HEK293 (cell line): ENCODE results near the gene KLHDC9.

Source experiments
- CTCF ChIA-PET: fragments of 350-600 bp; formaldehyde crosslinking; extraction: SDS; loops from one replicate; lab custom pipeline; 2021; ENCODE audit warnings: antibody characterized with exemption; lab: Yijun Ruan, JAX
- POLR2A ChIA-PET: fragments of 300-600 bp; formaldehyde crosslinking; extraction: SDS; loops from one replicate; lab custom pipeline; 2020; ENCODE audit warnings: antibody characterized with exemption, inconsistent platforms; lab: Yijun Ruan, JAX
- H3K27ac ChIP-seq: fragments of 200-500 bp; sonication (Bioruptor generic); 2 replicates; pipeline ENCODE4 v1.5.1; 2014; ENCODE audit warnings: low read depth, low read length, control low read depth, inconsistent platforms; ENCODE audit errors: extremely low read depth
- H3K36me3 ChIP-seq, 2 experiments: fragments of 200-500 bp in 1 of 2; sonication (Bioruptor generic) in 1 of 2; 1 replicate in 1 of 2; 2 replicates in 1 of 2; pipeline ENCODE4 v1.5.1; 2014 to 2017; ENCODE audit warnings: inconsistent platforms in 2 of 2, low read length in 2 of 2; ENCODE audit not compliant: control insufficient read depth in 2 of 2, insufficient read depth in 1 of 2
- H3K4me1 ChIP-seq: fragments of 200-500 bp; sonication (Bioruptor generic); 2 replicates; pipeline ENCODE4 v1.5.1; 2014; ENCODE audit warnings: mild to moderate bottlenecking, low read length, inconsistent platforms; ENCODE audit not compliant: control insufficient read depth, insufficient read depth
- H3K4me3 ChIP-seq: 2 replicates; pipeline ENCODE4 v1.5.1; 2011; ENCODE audit warnings: low read depth, mild to moderate bottlenecking, control low read depth, low read length, moderate library complexity
- H3K9me3 ChIP-seq: fragments of 200-500 bp; sonication (Bioruptor generic); 2 replicates; pipeline ENCODE4 v1.5.1; 2014; ENCODE audit warnings: low read depth, low read length, inconsistent platforms; ENCODE audit not compliant: control insufficient read depth, insufficient read depth
- MZF1 ChIP-seq: fragments of 450-650 bp; formaldehyde crosslinking; IDR thresholded peaks from 2 replicates; pipeline ENCODE4 v1.5.1; 2017; ENCODE audit warnings: missing biosample characterization, missing genetic modification characterization, borderline replicate concordance
- REPIN1 ChIP-seq: fragments of 450-650 bp; formaldehyde crosslinking; IDR thresholded peaks from 2 replicates; pipeline ENCODE4 v1.5.1; 2017; ENCODE audit warnings: missing biosample characterization, missing genetic modification characterization, low read depth
- ZEB2 ChIP-seq: fragments of 450-650 bp; formaldehyde crosslinking; IDR thresholded peaks from 2 replicates; pipeline ENCODE4 v1.5.1; 2016; ENCODE audit warnings: missing biosample characterization, missing genetic modification characterization
- ZNF112 ChIP-seq: fragments of 450-650 bp; formaldehyde crosslinking; IDR thresholded peaks from 2 replicates; pipeline ENCODE4 v1.5.0; 2017; ENCODE audit warnings: missing biosample characterization, missing genetic modification characterization
- ZNF138 ChIP-seq: fragments of 450-650 bp; formaldehyde crosslinking; IDR thresholded peaks from 2 replicates; pipeline ENCODE4 v1.5.1; 2016; ENCODE audit warnings: missing biosample characterization, missing genetic modification characterization, borderline replicate concordance
- ZNF155 ChIP-seq: fragments of 450-650 bp; formaldehyde crosslinking; IDR thresholded peaks from 2 replicates; pipeline ENCODE4 v1.5.1; 2016; ENCODE audit warnings: missing biosample characterization, missing genetic modification characterization
- ZNF175 ChIP-seq: fragments of 450-650 bp; formaldehyde crosslinking; IDR thresholded peaks from 2 replicates; pipeline ENCODE4 v1.5.1; 2016; ENCODE audit warnings: missing biosample characterization, missing genetic modification characterization
- ZNF394 ChIP-seq: fragments of 450-650 bp; formaldehyde crosslinking; IDR thresholded peaks from 2 replicates; pipeline ENCODE4 v1.5.1; 2016; ENCODE audit warnings: missing biosample characterization, missing genetic modification characterization, mild to moderate bottlenecking, moderate library complexity, borderline replicate concordance
- ZNF433 ChIP-seq: fragments of 450-650 bp; formaldehyde crosslinking; IDR thresholded peaks from 2 replicates; pipeline ENCODE4 v1.5.1; 2016; ENCODE audit warnings: missing biosample characterization, missing genetic modification characterization, low read depth
- ZNF555 ChIP-seq: fragments of 450-650 bp; formaldehyde crosslinking; conservative IDR thresholded peaks from 2 replicates; pipeline ENCODE4 v1.5.1; 2017; ENCODE audit warnings: missing biosample characterization, mild to moderate bottlenecking, missing genetic modification characterization, inconsistent platforms
- ZNF654 ChIP-seq: fragments of 450-650 bp; formaldehyde crosslinking; IDR thresholded peaks from 2 replicates; pipeline ENCODE4 v1.5.1; 2016; ENCODE audit warnings: low read depth, missing biosample characterization, missing genetic modification characterization
- ZNF660 ChIP-seq: fragments of 450-650 bp; IDR thresholded peaks from 2 replicates; pipeline ENCODE4 v1.5.1; 2018; ENCODE audit warnings: missing biosample characterization, mild to moderate bottlenecking, missing genetic modification characterization
- TF ChIP-seq, protein P1 (sequence below): fragments of 450-650 bp; formaldehyde crosslinking; IDR thresholded peaks from 2 replicates; pipeline ENCODE4 v1.5.1; 2016; ENCODE audit warnings: missing biosample characterization, missing genetic modification characterization
- TF ChIP-seq, protein P2 (sequence below): fragments of 450-650 bp; formaldehyde crosslinking; conservative IDR thresholded peaks from 2 replicates; pipeline ENCODE4 v1.5.1; 2016; ENCODE audit warnings: low read depth, missing biosample characterization, missing genetic modification characterization
- TF ChIP-seq, protein P3 (sequence below): fragments of 450-650 bp; formaldehyde crosslinking; IDR thresholded peaks from 2 replicates; pipeline ENCODE4 v1.5.1; 2016; ENCODE audit warnings: missing biosample characterization, missing genetic modification characterization
- TF ChIP-seq, protein P4 (sequence below): fragments of 450-650 bp; formaldehyde crosslinking; IDR thresholded peaks from 2 replicates; pipeline ENCODE4 v1.5.1; 2016; ENCODE audit warnings: missing biosample characterization, missing genetic modification characterization
- TF ChIP-seq, protein P5 (sequence below): fragments of 450-650 bp; formaldehyde crosslinking; conservative IDR thresholded peaks from 2 replicates; pipeline ENCODE4 v1.5.1; 2016; ENCODE audit warnings: low read depth, missing biosample characterization, missing genetic modification characterization

KLHDC9 gene

DNA sequence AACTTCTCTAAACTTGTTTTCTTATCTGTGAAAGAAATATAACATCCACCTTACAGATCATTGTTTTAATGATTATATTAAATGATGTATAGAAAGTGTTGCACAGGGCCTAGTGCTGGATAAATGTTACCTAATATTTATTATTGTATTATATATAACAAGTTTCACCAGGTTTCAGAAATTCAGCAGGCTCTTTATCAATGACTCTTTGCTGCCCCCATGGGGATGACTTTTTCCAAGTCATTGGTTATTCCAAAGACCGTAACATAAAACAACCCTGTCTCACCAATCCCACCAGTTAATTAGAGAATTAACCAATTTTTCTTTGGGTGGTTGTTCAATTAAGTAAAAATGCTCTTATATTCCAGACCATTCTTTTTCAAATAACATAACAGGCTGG is 41.6 kb downstream of the KLHDC9 start:
- no peaks in the 10 kb centered on the region for H3K4me1 ChIP-seq
- ChIA-PET POLR2A (no interaction called here), CTCF (interaction anchor here (0.6 to 2.0 kb wide), 5 partner anchors 10 to 248 kb away, joined by 3 to 8 read pairs (median 6); partner anchors contain the start of gene KLHDC9)
- peaks cover 0 to 7% of the 10 kb centered on the region in 2 experiments; a peak in 2 of 3 replicates for H3K36me3 ChIP-seq
- no peaks in the 10 kb centered on the region for H3K9me3 ChIP-seq
- H3K4me3 ChIP-seq = no peak overlapping the region
- no peak overlapping the region for H3K27ac ChIP-seq
- TF ChIP-seq ZNF654 (tag by site-specific recombination) = peak; percentile 36; the same call in 1 of the 2 replicates
- TF ChIP-seq ZNF660 (tag by site-specific recombination) = peak; percentile 45; the same call in 1 of the 2 replicates
- no peak for TF ChIP-seq ZNF555

DNA sequence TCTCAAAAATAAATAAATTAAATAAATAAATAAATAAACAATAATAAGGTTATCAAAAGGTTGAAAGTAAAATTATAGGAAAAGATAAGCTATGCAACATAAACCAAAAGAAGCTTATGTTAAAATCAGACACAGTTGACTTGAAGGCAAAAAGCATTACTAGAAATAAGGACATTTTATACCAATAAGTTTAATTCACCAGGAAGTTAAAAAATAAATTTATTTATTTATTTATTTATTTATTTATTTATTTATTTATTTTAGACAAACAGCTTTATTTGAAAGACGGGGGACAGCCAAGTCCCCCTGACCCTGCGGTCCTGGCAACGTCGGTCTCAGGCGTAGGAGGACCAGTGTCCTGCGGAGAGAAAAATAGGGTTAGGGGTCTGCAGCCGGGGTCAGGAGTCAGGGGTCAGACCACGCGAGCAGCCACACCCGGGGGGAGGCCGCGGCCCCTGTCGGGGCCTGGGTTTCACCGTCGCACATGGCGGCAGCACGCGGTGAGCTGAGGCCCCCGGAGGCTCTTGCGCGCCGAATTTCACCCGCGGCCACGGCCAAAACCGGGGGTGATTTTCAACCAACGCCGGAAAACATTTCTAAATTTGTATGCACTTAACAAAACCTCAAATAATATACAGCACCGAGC is 42.7 kb downstream of the KLHDC9 start:
- ChIA-PET POLR2A (interaction anchor here (1.6 to 1.9 kb wide), 2 partner anchors 8 to 13 kb away, joined by 8 to 12 read pairs; partner anchors contain the start of genes DEDD and UFC1), CTCF (interaction anchor here (0.6 to 1.1 kb wide), 5 partner anchors 14 to 249 kb away, joined by 3 to 4 read pairs (median 3); partner anchors contain the start of genes NIT1 and PFDN2)
- no peak overlapping the region for H3K27ac ChIP-seq
- H3K4me3 ChIP-seq = no peak overlapping the region
- H3K36me3 ChIP-seq = peaks cover 0 to 4% of the 10 kb centered on the region in 2 experiments; a peak in 2 of 3 replicates
- H3K9me3 ChIP-seq = no peaks in the 10 kb centered on the region
- no peaks in the 10 kb centered on the region for H3K4me1 ChIP-seq
- TF ChIP-seq ZNF155 (no peak), ZNF175 (tag by site-specific recombination) (no peak), ZNF138 (no peak), REPIN1 (tag by site-specific recombination) (no peak), ZEB2 (tag by site-specific recombination) (no peak), MZF1 (no peak), ZNF112 (tag by site-specific recombination) (no peak), ZNF433 (tag by site-specific recombination) (0 out of 2 replicates have a peak, but pooled peaks have one; percentile 20), ZNF394 (tag by site-specific recombination) (peak; percentile 53; the same call in 1 of the 2 replicates)
- TF ChIP-seq, protein P1, sequence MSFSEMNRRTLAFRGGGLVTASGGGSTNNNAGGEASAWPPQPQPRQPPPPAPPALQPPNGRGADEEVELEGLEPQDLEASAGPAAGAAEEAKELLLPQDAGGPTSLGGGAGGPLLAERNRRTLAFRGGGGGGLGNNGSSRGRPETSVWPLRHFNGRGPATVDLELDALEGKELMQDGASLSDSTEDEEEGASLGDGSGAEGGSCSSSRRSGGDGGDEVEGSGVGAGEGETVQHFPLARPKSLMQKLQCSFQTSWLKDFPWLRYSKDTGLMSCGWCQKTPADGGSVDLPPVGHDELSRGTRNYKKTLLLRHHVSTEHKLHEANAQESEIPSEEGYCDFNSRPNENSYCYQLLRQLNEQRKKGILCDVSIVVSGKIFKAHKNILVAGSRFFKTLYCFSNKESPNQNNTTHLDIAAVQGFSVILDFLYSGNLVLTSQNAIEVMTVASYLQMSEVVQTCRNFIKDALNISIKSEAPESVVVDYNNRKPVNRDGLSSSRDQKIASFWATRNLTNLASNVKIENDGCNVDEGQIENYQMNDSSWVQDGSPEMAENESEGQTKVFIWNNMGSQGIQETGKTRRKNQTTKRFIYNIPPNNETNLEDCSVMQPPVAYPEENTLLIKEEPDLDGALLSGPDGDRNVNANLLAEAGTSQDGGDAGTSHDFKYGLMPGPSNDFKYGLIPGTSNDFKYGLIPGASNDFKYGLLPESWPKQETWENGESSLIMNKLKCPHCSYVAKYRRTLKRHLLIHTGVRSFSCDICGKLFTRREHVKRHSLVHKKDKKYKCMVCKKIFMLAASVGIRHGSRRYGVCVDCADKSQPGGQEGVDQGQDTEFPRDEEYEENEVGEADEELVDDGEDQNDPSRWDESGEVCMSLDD (tag by site-specific recombination) = no peak
- TF ChIP-seq, protein P2, sequence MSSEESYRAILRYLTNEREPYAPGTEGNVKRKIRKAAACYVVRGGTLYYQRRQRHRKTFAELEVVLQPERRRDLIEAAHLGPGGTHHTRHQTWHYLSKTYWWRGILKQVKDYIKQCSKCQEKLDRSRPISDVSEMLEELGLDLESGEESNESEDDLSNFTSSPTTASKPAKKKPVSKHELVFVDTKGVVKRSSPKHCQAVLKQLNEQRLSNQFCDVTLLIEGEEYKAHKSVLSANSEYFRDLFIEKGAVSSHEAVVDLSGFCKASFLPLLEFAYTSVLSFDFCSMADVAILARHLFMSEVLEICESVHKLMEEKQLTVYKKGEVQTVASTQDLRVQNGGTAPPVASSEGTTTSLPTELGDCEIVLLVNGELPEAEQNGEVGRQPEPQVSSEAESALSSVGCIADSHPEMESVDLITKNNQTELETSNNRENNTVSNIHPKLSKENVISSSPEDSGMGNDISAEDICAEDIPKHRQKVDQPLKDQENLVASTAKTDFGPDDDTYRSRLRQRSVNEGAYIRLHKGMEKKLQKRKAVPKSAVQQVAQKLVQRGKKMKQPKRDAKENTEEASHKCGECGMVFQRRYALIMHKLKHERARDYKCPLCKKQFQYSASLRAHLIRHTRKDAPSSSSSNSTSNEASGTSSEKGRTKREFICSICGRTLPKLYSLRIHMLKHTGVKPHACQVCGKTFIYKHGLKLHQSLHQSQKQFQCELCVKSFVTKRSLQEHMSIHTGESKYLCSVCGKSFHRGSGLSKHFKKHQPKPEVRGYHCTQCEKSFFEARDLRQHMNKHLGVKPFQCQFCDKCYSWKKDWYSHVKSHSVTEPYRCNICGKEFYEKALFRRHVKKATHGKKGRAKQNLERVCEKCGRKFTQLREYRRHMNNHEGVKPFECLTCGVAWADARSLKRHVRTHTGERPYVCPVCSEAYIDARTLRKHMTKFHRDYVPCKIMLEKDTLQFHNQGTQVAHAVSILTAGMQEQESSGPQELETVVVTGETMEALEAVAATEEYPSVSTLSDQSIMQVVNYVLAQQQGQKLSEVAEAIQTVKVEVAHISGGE (tag by site-specific recombination) = no peak; the same call in 1 of the 2 replicates
- TF ChIP-seq, protein P3, sequence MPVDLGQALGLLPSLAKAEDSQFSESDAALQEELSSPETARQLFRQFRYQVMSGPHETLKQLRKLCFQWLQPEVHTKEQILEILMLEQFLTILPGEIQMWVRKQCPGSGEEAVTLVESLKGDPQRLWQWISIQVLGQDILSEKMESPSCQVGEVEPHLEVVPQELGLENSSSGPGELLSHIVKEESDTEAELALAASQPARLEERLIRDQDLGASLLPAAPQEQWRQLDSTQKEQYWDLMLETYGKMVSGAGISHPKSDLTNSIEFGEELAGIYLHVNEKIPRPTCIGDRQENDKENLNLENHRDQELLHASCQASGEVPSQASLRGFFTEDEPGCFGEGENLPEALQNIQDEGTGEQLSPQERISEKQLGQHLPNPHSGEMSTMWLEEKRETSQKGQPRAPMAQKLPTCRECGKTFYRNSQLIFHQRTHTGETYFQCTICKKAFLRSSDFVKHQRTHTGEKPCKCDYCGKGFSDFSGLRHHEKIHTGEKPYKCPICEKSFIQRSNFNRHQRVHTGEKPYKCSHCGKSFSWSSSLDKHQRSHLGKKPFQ (tag by site-specific recombination) = no peak
- TF ChIP-seq, protein P4, sequence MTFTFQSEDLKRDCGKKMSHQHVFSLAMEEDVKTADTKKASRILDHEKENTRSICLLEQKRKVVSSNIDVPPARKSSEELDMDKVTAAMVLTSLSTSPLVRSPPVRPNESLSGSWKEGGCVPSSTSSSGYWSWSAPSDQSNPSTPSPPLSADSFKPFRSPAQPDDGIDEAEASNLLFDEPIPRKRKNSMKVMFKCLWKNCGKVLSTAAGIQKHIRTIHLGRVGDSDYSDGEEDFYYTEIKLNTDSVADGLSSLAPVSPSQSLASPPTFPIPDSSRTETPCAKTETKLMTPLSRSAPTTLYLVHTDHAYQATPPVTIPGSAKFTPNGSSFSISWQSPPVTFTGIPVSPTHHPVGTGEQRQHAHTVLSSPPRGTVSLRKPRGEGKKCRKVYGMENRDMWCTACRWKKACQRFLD (tag by site-specific recombination) = no peak
- TF ChIP-seq, protein P5, sequence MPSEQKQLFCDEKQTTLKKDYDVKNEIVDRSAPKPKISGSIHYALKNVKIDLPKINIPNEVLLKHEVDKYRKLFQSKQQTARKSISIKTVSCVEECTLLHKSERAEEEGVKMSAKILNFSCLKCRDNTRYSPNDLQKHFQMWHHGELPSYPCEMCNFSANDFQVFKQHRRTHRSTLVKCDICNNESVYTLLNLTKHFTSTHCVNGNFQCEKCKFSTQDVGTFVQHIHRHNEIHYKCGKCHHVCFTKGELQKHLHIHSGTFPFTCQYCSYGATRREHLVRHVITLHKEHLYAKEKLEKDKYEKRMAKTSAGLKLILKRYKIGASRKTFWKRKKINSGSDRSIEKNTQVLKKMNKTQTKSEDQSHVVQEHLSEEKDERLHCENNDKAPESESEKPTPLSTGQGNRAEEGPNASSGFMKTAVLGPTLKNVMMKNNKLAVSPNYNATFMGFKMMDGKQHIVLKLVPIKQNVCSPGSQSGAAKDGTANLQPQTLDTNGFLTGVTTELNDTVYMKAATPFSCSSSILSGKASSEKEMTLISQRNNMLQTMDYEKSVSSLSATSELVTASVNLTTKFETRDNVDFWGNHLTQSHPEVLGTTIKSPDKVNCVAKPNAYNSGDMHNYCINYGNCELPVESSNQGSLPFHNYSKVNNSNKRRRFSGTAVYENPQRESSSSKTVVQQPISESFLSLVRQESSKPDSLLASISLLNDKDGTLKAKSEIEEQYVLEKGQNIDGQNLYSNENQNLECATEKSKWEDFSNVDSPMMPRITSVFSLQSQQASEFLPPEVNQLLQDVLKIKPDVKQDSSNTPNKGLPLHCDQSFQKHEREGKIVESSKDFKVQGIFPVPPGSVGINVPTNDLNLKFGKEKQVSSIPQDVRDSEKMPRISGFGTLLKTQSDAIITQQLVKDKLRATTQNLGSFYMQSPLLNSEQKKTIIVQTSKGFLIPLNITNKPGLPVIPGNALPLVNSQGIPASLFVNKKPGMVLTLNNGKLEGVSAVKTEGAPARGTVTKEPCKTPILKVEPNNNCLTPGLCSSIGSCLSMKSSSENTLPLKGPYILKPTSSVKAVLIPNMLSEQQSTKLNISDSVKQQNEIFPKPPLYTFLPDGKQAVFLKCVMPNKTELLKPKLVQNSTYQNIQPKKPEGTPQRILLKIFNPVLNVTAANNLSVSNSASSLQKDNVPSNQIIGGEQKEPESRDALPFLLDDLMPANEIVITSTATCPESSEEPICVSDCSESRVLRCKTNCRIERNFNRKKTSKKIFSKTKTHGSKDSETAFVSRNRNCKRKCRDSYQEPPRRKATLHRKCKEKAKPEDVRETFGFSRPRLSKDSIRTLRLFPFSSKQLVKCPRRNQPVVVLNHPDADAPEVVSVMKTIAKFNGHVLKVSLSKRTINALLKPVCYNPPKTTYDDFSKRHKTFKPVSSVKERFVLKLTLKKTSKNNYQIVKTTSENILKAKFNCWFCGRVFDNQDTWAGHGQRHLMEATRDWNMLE (tag by site-specific recombination) = peak; percentile 50; the same call in 1 of the 2 replicates
